H1 (cell line): ENCODE measurements around the gene C19orf12. TPM values are rescaled to one million over a fixed set of nuclear protein-coding genes. Genes with fewer than 3 reads are reported as not detected.

ENCODE experiments used
- CTCF ChIA-PET: fragments of 300-600 bp; sonication (Branson Sonifier 250); formaldehyde crosslinking; loops from one replicate; lab custom pipeline; 2021; ENCODE audit not compliant: partially characterized antibody; lab: Charles Lee
- POLR2A ChIA-PET: fragments of 300-600 bp; sonication (Branson Sonifier 250); formaldehyde crosslinking; loops from one replicate; lab custom pipeline; 2021; ENCODE audit warnings: inconsistent platforms; ENCODE audit not compliant: partially characterized antibody; lab: Charles Lee
- DNase-seq, 2 experiments: peaks; one replicate each; pipeline versions ENCODE4 v3.0.0 to v3.0.0-alpha.2; 2010 to 2022; ENCODE audit warnings: low spot score in 2 of 2, low read depth in 1 of 2, mixed read lengths in 1 of 2
- FAIRE-seq: peaks from 2 replicates; lab custom pipeline; 2011; peaks lifted over from hg19 to GRCh38; lab: Jason Lieb, UNC
- H2AFZ ChIP-seq: 2 replicates; pipeline ENCODE4 v1.8.1; 2012; ENCODE audit warnings: low read length, inconsistent platforms
- H2AK5ac ChIP-seq: 2 replicates; pipeline ENCODE4 v1.6.1; 2013; ENCODE audit warnings: low read depth, low read length
- H2BK120ac ChIP-seq: replicated peaks from 2 replicates; pipeline ENCODE3; 2013; ENCODE audit warnings: low read depth, low read length, inconsistent platforms
- H2BK12ac ChIP-seq: 2 replicates; pipeline ENCODE4 v1.6.1; 2013; ENCODE audit warnings: low read depth, low read length
- H2BK15ac ChIP-seq: 2 replicates; pipeline ENCODE4 v1.6.1; 2013; ENCODE audit warnings: low read length
- H2BK20ac ChIP-seq: 2 replicates; pipeline ENCODE4 v1.6.1; 2013; ENCODE audit warnings: low read length
- H2BK5ac ChIP-seq: 2 replicates; pipeline ENCODE4 v1.6.1; 2013; ENCODE audit warnings: low read depth, low read length
- H3K14ac ChIP-seq: 2 replicates; pipeline ENCODE4 v1.6.1; 2013; ENCODE audit warnings: inconsistent platforms; ENCODE audit not compliant: insufficient read length
- H3K18ac ChIP-seq: 2 replicates; pipeline ENCODE4 v1.6.1; 2013; ENCODE audit warnings: low read length; ENCODE audit errors: extremely low read depth
- H3K23ac ChIP-seq: 2 replicates; pipeline ENCODE4 v1.6.1; 2013; ENCODE audit warnings: inconsistent platforms; ENCODE audit not compliant: insufficient read length
- H3K23me2 ChIP-seq: 2 replicates; pipeline ENCODE4 v1.6.1; 2013; ENCODE audit warnings: low read depth, low read length
- H3K27ac ChIP-seq: 2 replicates; pipeline ENCODE4 v1.6.1; 2011; ENCODE audit warnings: low read depth, low read length, inconsistent platforms
- H3K27me3 ChIP-seq, 4 experiments: replicated peaks in 1 of 4; 1 replicate in 1 of 4; 2 replicates in 3 of 4; pipeline versions ENCODE4 v1.6.1 to v1.8.1; 2011 to 2013; ENCODE audit warnings: low read length in 3 of 4, mild to moderate bottlenecking in 3 of 4, inconsistent platforms in 2 of 4, mixed read lengths in 2 of 4, moderate library complexity in 1 of 4; ENCODE audit not compliant: control insufficient read depth in 3 of 4, insufficient read depth in 3 of 4; ENCODE audit errors: extremely low read depth in 1 of 4
- H3K36me3 ChIP-seq, 4 experiments: 2 replicates each; pipeline versions ENCODE4 v1.6.1 to v1.8.1; 2011 to 2013; ENCODE audit warnings: mild to moderate bottlenecking in 4 of 4, low read length in 3 of 4, moderate library complexity in 2 of 4, control low read depth in 1 of 4, inconsistent platforms in 1 of 4; ENCODE audit not compliant: insufficient read depth in 4 of 4, control insufficient read depth in 2 of 4
- H3K4ac ChIP-seq: replicated peaks from 2 replicates; pipeline ENCODE3; 2013; ENCODE audit warnings: low read length, low read depth, mixed read lengths, inconsistent platforms; ENCODE audit not compliant: insufficient read length
- H3K4me1 ChIP-seq, 4 experiments: replicated peaks in 1 of 4; 1 replicate in 1 of 4; 2 replicates in 3 of 4; pipeline versions ENCODE4 v1.6.1 to v1.8.1; 2011 to 2013; ENCODE audit warnings: low read length in 3 of 4, inconsistent platforms in 2 of 4, mixed read lengths in 1 of 4; ENCODE audit not compliant: insufficient read depth in 4 of 4, control insufficient read depth in 3 of 4
- H3K4me2 ChIP-seq, 2 experiments: 2 replicates each; pipeline versions ENCODE4 v1.6.1 to v1.8.1; 2011 to 2013; ENCODE audit warnings: low read depth in 2 of 2, low read length in 2 of 2, control low read depth in 1 of 2, inconsistent platforms in 1 of 2, mild to moderate bottlenecking in 1 of 2; ENCODE audit not compliant: insufficient read depth in 1 of 2
- H3K4me3 ChIP-seq, 4 experiments: fragments of 200-600, 300-600 bp in 1 of 4; sonication (generic), shearing (Covaris generic), sonication (Bioruptor Twin) in 1 of 4; 2 replicates each; pipeline versions ENCODE4 v1.5.1 to v1.8.1; 2011 to 2016; ENCODE audit warnings: low read length in 4 of 4, low read depth in 3 of 4, control low read depth in 2 of 4, inconsistent platforms in 2 of 4, mild to moderate bottlenecking in 2 of 4, mixed read lengths in 1 of 4, moderate library complexity in 1 of 4; ENCODE audit not compliant: insufficient read depth in 2 of 4; ENCODE audit errors: extremely low read depth in 1 of 4
- H3K56ac ChIP-seq: replicated peaks from 2 replicates; pipeline ENCODE3; 2013; ENCODE audit warnings: low read depth, mild to moderate bottlenecking, mixed read lengths, low read length, inconsistent platforms; ENCODE audit not compliant: insufficient read length
- H3K79me1 ChIP-seq: 2 replicates; pipeline ENCODE4 v1.6.1; 2013; ENCODE audit warnings: low read depth, low read length, control low read depth
- H3K79me2 ChIP-seq, 2 experiments: 2 replicates each; pipeline versions ENCODE4 v1.6.1 to v1.8.1; 2012 to 2013; ENCODE audit warnings: low read length in 2 of 2, mild to moderate bottlenecking in 2 of 2, inconsistent platforms in 1 of 2; ENCODE audit not compliant: insufficient read depth in 2 of 2, control insufficient read depth in 1 of 2
- H3K9ac ChIP-seq, 4 experiments: replicated peaks in 1 of 4; 1 replicate in 1 of 4; 2 replicates in 3 of 4; pipeline versions ENCODE4 v1.6.1 to v1.8.1; 2011 to 2013; ENCODE audit warnings: low read depth in 3 of 4, low read length in 3 of 4, control low read depth in 2 of 4, mild to moderate bottlenecking in 2 of 4, moderate library complexity in 2 of 4, inconsistent platforms in 1 of 4; ENCODE audit errors: extremely low read depth in 1 of 4
- H3K9me3 ChIP-seq, 2 experiments: 2 replicates each; pipeline versions ENCODE4 v1.6.1 to v1.8.1; 2012 to 2013; ENCODE audit warnings: mild to moderate bottlenecking in 2 of 2, moderate library complexity in 2 of 2, control low read depth in 1 of 2, inconsistent platforms in 1 of 2, low read depth in 1 of 2, low read length in 1 of 2, mixed read lengths in 1 of 2; ENCODE audit not compliant: insufficient read depth in 2 of 2
- H4K20me1 ChIP-seq, 2 experiments: replicated peaks in 1 of 2; 2 replicates each; pipeline versions ENCODE3 to v1.8.1; 2011 to 2013; ENCODE audit warnings: inconsistent platforms in 2 of 2, low read length in 2 of 2, mild to moderate bottlenecking in 1 of 2; ENCODE audit not compliant: insufficient read depth in 2 of 2, control insufficient read depth in 1 of 2
- H4K5ac ChIP-seq: 2 replicates; pipeline ENCODE4 v1.6.1; 2013; ENCODE audit warnings: low read length, low read depth, mixed read lengths, inconsistent platforms; ENCODE audit not compliant: insufficient read length
- H4K8ac ChIP-seq: 2 replicates; pipeline ENCODE4 v1.8.0; 2013; ENCODE audit warnings: mild to moderate bottlenecking, moderate library complexity, low read length, inconsistent platforms; ENCODE audit not compliant: insufficient read depth; ENCODE audit errors: extremely low read depth
- H4K91ac ChIP-seq: replicated peaks from 2 replicates; pipeline ENCODE3; 2013; ENCODE audit warnings: low read length, mixed read lengths, inconsistent platforms; ENCODE audit not compliant: insufficient read length
- CHD2 ChIP-seq: IDR thresholded peaks from 2 replicates; pipeline ENCODE4 v1.6.1; 2012; ENCODE audit warnings: low read length, improper control_type of control experiment
- GTF2F1 ChIP-seq: IDR thresholded peaks from 2 replicates; pipeline ENCODE4 v1.6.1; 2012; ENCODE audit warnings: low read depth, low read length, improper control_type of control experiment, borderline replicate concordance
- PHF8 ChIP-seq: fragments of 200-600 bp; sonication (generic); conservative IDR thresholded peaks from 2 replicates; pipeline ENCODE4 v1.7.1; 2012; ENCODE audit warnings: low read depth, mild to moderate bottlenecking, inconsistent platforms, low read length, moderate library complexity
- SAP30 ChIP-seq: fragments of 300-600 bp; sonication (generic); IDR thresholded peaks from 2 replicates; pipeline ENCODE4 v1.7.1; 2012; ENCODE audit warnings: low read length, moderate library complexity, mild to moderate bottlenecking, inconsistent platforms; ENCODE audit not compliant: insufficient read depth, insufficient replicate concordance
- WGBS, 2 experiments: shearing (Covaris generic) in 1 of 2; methylation state at CpG; one replicate each; pipeline versions ENCODE4 v1.1.6 to v1.1.7; 2013 to 2015; ENCODE audit warnings: low lambda C conversion rate in 2 of 2, mixed read lengths in 2 of 2, inconsistent platforms in 1 of 2, low coverage in 1 of 2, missing lambda C conversion rate in 1 of 2; ENCODE audit not compliant: insufficient replicate concordance in 2 of 2, insufficient coverage in 1 of 2, insufficient read length in 1 of 2; ENCODE audit errors: extremely low coverage in 1 of 2, missing lambda C conversion rate in 1 of 2; 5-methylcytosine and 5-hydroxymethylcytosine counted together
- polyA plus RNA-seq, 7 experiments: library from polyadenylated mRNA; depleted of rRNA in 3 of 7; stranded (reverse) in 5 of 7; unstranded in 2 of 7; fragments of >200 nt in 5 of 7; fragments of 200-250 nt in 2 of 7; gene quantifications; 1 replicate in 5 of 7; 2 replicates in 1 of 7; 4 replicates in 1 of 7; pipeline versions ENCODE4 v1.2.1 to v1.2.3, GENCODE V29; 2011 to 2013; ENCODE audit warnings: missing spikeins in 2 of 7, mixed read lengths in 2 of 7
- total RNA-seq: library from RNA; stranded (reverse); fragmentation: NEBNext Ultra II Directional; extraction: Animal tissue kit (Norgen Biotek cat#: 25700); gene quantifications from 2 replicates; pipeline ENCODE4 v1.2.1, GENCODE V29; 2021
- TF ChIP-seq, protein P1 (sequence below): IDR thresholded peaks from 2 replicates; pipeline ENCODE4 v1.6.1; 2012; ENCODE audit warnings: low read length, inconsistent platforms

C19orf12 gene
- total and polyA plus RNA-seq, 2 of the 8 experiments (the other 6 are each of a cell fraction or from before 2014, with no cell fraction given), result 10.7 to 11.9 TPM

DNA sequence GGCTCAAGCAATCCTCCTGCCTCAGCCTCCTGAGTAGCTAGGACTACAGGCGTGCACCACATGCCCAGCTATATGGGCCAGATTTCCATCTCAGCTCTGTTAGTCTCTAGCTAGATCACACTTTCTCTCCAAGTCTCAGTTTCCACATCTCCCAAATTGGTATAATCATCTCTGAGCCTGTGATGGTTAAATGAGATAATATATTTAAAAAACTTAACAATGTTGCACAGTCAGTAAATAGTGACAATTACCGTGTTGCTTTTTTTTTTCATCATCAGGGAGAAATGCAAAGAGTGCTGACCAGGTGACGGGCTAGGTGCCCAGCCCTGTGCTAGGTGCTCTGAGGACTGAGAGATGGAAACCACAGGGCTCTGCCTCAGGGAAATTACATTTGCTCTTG is 36.9 kb upstream of the C19orf12 start:
- Histone ChIP-seq H3K36me3 (no peaks in the 10 kb centered on the region), H3K27me3 (no peaks in the 10 kb centered on the region), H4K5ac (no peak overlapping the region), H3K14ac (no peak overlapping the region), H3K4me3 (no peak overlapping the region), H2AFZ (no peak overlapping the region), H3K23ac (no peak overlapping the region), H3K56ac (no peak overlapping the region), H3K9me3 (no peaks in the 10 kb centered on the region), H4K20me1 (no peaks in the 10 kb centered on the region), H2BK120ac (no peak overlapping the region), H3K23me2 (no peaks in the 10 kb centered on the region), H3K9ac (no peak overlapping the region), H3K4me2 (no peak overlapping the region), H3K18ac (no peak overlapping the region), H4K91ac (no peak overlapping the region), H3K27ac (no peak overlapping the region), H4K8ac (no peak overlapping the region), H3K79me2 (no peaks in the 10 kb centered on the region), H2BK15ac (no peak overlapping the region), H2BK12ac (no peak overlapping the region), H3K4ac (no peak overlapping the region), H2BK20ac (no peak overlapping the region), H3K79me1 (no peaks in the 10 kb centered on the region), H3K4me1 (no peaks in the 10 kb centered on the region; a peak in 1 of 7 replicates), H2AK5ac (no peak overlapping the region), H2BK5ac (no peak overlapping the region)
- FAIRE-seq (no peak), DNase-seq (no peak)
- TF ChIP-seq PHF8 (no peak), CHD2 (no peak), GTF2F1 (no peak), SAP30 (no peak)
- TF ChIP-seq, protein P1, sequence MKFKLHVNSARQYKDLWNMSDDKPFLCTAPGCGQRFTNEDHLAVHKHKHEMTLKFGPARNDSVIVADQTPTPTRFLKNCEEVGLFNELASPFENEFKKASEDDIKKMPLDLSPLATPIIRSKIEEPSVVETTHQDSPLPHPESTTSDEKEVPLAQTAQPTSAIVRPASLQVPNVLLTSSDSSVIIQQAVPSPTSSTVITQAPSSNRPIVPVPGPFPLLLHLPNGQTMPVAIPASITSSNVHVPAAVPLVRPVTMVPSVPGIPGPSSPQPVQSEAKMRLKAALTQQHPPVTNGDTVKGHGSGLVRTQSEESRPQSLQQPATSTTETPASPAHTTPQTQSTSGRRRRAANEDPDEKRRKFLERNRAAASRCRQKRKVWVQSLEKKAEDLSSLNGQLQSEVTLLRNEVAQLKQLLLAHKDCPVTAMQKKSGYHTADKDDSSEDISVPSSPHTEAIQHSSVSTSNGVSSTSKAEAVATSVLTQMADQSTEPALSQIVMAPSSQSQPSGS, result no peak
- 79% methylated on average over 3 of the region's 3 CpGs; no CpG with 5 or more reads in 1 of the 2 experiments for whole genome bisulfite sequencing, 2 experiments
- CTCF ChIA-PET, result interaction anchor here (0.7 to 1.9 kb wide), 5 partner anchors 11 to 121 kb away, joined by 3 to 5 read pairs (median 3); no protein-coding TSS in a partner anchor
- POLR2A ChIA-PET, result interaction anchor here (1.2 kb wide), 1 partner anchor 27 kb away, joined by 3 read pairs; no protein-coding TSS in a partner anchor
